Measurements from ENCODE around the gene DAP. TPM values are rescaled to one million over a fixed set of nuclear protein-coding genes. Genes with fewer than 3 reads are reported as not detected.

Gene DAP
- total RNA-seq, 4 donors from 2014 or later = 33.6 to 71.4 (median 47.9) TPM

GRCh38 chr5:10700516-10700915 is 60.5 kb downstream of the DAP start:
- no peak overlapping the region for H3K27ac ChIP-seq
- TF ChIP-seq EP300 (IDR thresholded peaks at IDR 0.05; ENCODE audit: low read depth) (no peak), POLR2AphosphoS5 (IDR thresholded peaks at IDR 0.05) (no peak), CTCF (IDR thresholded peaks at IDR 0.05) (no peak), POLR2A (IDR thresholded peaks at IDR 0.05) (no peak)
- peaks cover 8 to 27% (median 16%) of the 10 kb centered on the region in 4 donors for H3K4me1 ChIP-seq
- no peaks in the 10 kb centered on the region for H3K36me3 ChIP-seq
- no peaks in the 10 kb centered on the region for H3K9me3 ChIP-seq
- no peak for DNase-seq
- WGBS, 2 donors (ENCODE audit: low coverage in 1 of 2) = 95% methylated on average over 7 of the region's 7 CpGs; no CpG with 5 or more reads in 1 of the 2 donors
- in situ Hi-C loops (cut with MboI; ENCODE audit: low pct_ligation_motif_present in 1 of 4, low pct_unique_long_range_greater_than_20kb in 1 of 4, low sequenced_read_pairs in 3 of 4) = no loop called here
- no peak overlapping the region for H3K4me3 ChIP-seq
- intact Hi-C loops (cut with DNase I; ENCODE audit: low total_unique reads) = no loop called here
- H3K27me3 ChIP-seq = no peaks in the 10 kb centered on the region

GRCh38 chr5:10699987-10700386 is 61.0 kb downstream of the DAP start:
- no peak for DNase-seq
- peaks cover 8 to 32% (median 18%) of the 10 kb centered on the region in 4 donors for H3K4me1 ChIP-seq

GRCh38 chr5:10699281-10699874 is 61.7 kb downstream of the DAP start:
- 87 to 100% methylated on average over 3 to 5 of the region's 5 CpGs for WGBS, 2 donors (ENCODE audit: low coverage in 1 of 2)
- Histone ChIP-seq H3K27me3 (no peaks in the 10 kb centered on the region), H3K9me3 (no peaks in the 10 kb centered on the region), H3K4me3 (no peak overlapping the region), H3K27ac (peak overlapping the region in 1 of 4 donors; percentile 36), H3K36me3 (no peaks in the 10 kb centered on the region), H3K4me1 (peaks cover 8 to 28% (median 19%) of the 10 kb centered on the region in 4 donors)
- DNase-seq = no peak
- intact Hi-C loops (cut with DNase I; ENCODE audit: low total_unique reads) = loop anchor here (5.0 kb wide), 1 partner anchor 288 kb away; no protein-coding TSS in a partner anchor
- in situ Hi-C loops (cut with MboI; ENCODE audit: low pct_ligation_motif_present in 1 of 4, low pct_unique_long_range_greater_than_20kb in 1 of 4, low sequenced_read_pairs in 3 of 4) = no loop called here
- TF ChIP-seq POLR2AphosphoS5 (IDR thresholded peaks at IDR 0.05) (no peak), POLR2A (IDR thresholded peaks at IDR 0.05) (no peak), CTCF (IDR thresholded peaks at IDR 0.05) (no peak), EP300 (IDR thresholded peaks at IDR 0.05; ENCODE audit: low read depth) (no peak)

More at GRCh38 chr5:10699987-10700386, 61.0 kb downstream of the DAP start:
- WGBS, 2 donors (ENCODE audit: low coverage in 1 of 2) = 87% methylated on average over 8 of the region's 8 CpGs; no CpG with 5 or more reads in 1 of the 2 donors
- peak overlapping the region in 1 of 4 donors; percentile 36 for H3K27ac ChIP-seq
- in situ Hi-C loops (cut with MboI; ENCODE audit: low pct_ligation_motif_present in 1 of 4, low pct_unique_long_range_greater_than_20kb in 1 of 4, low sequenced_read_pairs in 3 of 4) (no loop called here), intact Hi-C loops (cut with DNase I; ENCODE audit: low total_unique reads) (loop anchor here (5.0 kb wide), 1 partner anchor 287 kb away; no protein-coding TSS in a partner anchor)
- H3K27me3 ChIP-seq = no peaks in the 10 kb centered on the region
- no peak for TF ChIP-seq POLR2AphosphoS5 (IDR thresholded peaks at IDR 0.05)
- no peak for TF ChIP-seq CTCF (IDR thresholded peaks at IDR 0.05)
- no peak for TF ChIP-seq EP300 (IDR thresholded peaks at IDR 0.05; ENCODE audit: low read depth)
- no peak for TF ChIP-seq POLR2A (IDR thresholded peaks at IDR 0.05)
- H3K36me3 ChIP-seq = no peaks in the 10 kb centered on the region
- no peaks in the 10 kb centered on the region for H3K9me3 ChIP-seq
- no peak overlapping the region for H3K4me3 ChIP-seq

GRCh38 chr5:10695759-10696543 is 65.1 kb downstream of the DAP start:
- no peak for DNase-seq
- in situ Hi-C loops (cut with MboI; ENCODE audit: low pct_ligation_motif_present in 1 of 4, low pct_unique_long_range_greater_than_20kb in 1 of 4, low sequenced_read_pairs in 3 of 4) (no loop called here), intact Hi-C loops (cut with DNase I; ENCODE audit: low total_unique reads) (loop anchor here (5.0 kb wide), 1 partner anchor 291 kb away; no protein-coding TSS in a partner anchor)
- 69 to 82% methylated on average over 2 to 7 of the region's 7 CpGs for WGBS, 2 donors (ENCODE audit: low coverage in 1 of 2)
- Histone ChIP-seq H3K36me3 (no peaks in the 10 kb centered on the region), H3K27ac (no peak overlapping the region), H3K27me3 (no peaks in the 10 kb centered on the region), H3K4me1 (peaks cover 0 to 9% (median 3%) of the 10 kb centered on the region in 4 donors), H3K4me3 (no peak overlapping the region), H3K9me3 (no peaks in the 10 kb centered on the region)
- TF ChIP-seq EP300 (IDR thresholded peaks at IDR 0.05; ENCODE audit: low read depth) = no peak
- no peak for TF ChIP-seq POLR2A (IDR thresholded peaks at IDR 0.05)
- TF ChIP-seq CTCF (IDR thresholded peaks at IDR 0.05) = no peak
- no peak for TF ChIP-seq POLR2AphosphoS5 (IDR thresholded peaks at IDR 0.05)

Data from transverse colon (tissue), 4 donors.